Kidney (tissue), 14 donors: Measurements from ENCODE around the gene RAMP3. TPM values are rescaled to one million over a fixed set of nuclear protein-coding genes. Genes with fewer than 3 reads are reported as not detected.

Experiments used
- DNase-seq, 5 donors: peaks; one replicate each; pipeline ENCODE4 v3.0.0-alpha.2; 2013 to 2020
- FAIRE-seq: peaks from 2 replicates; lab custom pipeline; 2012; peaks lifted over from hg19 to GRCh38; lab: Jason Lieb, UNC
- H3K27ac ChIP-seq, 2 donors: one replicate each; pipeline ENCODE4 v1.7.0; 2013; ENCODE audit warnings: low read depth in 2 of 2, low read length in 2 of 2, inconsistent platforms in 1 of 2
- H3K27me3 ChIP-seq: one replicate; pipeline ENCODE4 v1.7.1; 2013; ENCODE audit warnings: low read length, inconsistent platforms; ENCODE audit not compliant: control insufficient read depth, insufficient read depth
- H3K36me3 ChIP-seq, 3 donors: one replicate each; pipeline versions ENCODE4 v1.7.0 to v1.7.1; 2013; ENCODE audit warnings: low read length in 3 of 3, control low read depth in 1 of 3, inconsistent platforms in 1 of 3; ENCODE audit not compliant: insufficient read depth in 3 of 3, control insufficient read depth in 2 of 3
- H3K4me1 ChIP-seq, 3 donors: one replicate each; pipeline versions ENCODE4 v1.7.0 to v1.7.1; 2013; ENCODE audit warnings: low read length in 3 of 3, inconsistent platforms in 1 of 3, low read depth in 1 of 3; ENCODE audit not compliant: control insufficient read depth in 2 of 3, insufficient read depth in 2 of 3
- H3K4me3 ChIP-seq, 3 donors: one replicate each; pipeline versions ENCODE4 v1.7.0 to v1.8.1; 2013; ENCODE audit warnings: low read length in 3 of 3, control low read depth in 1 of 3, inconsistent platforms in 1 of 3
- H3K9ac ChIP-seq, 3 donors: one replicate each; pipeline versions ENCODE4 v1.7.0 to v1.7.1; 2013; ENCODE audit warnings: low read length in 3 of 3, control low read depth in 1 of 3, inconsistent platforms in 1 of 3
- H3K9me3 ChIP-seq, 3 donors: one replicate each; pipeline versions ENCODE4 v1.7.0 to v1.7.1; 2013; ENCODE audit warnings: low read length in 3 of 3, control low read depth in 1 of 3, inconsistent platforms in 1 of 3; ENCODE audit not compliant: control insufficient read depth in 2 of 3, insufficient read depth in 1 of 3
- intact Hi-C: fragments of 100-400 bp; cut with DNase I; formaldehyde crosslinking; loops from one replicate; pipeline ENCODE4 v1.11.1; 2022
- polyA plus RNA-seq: library from polyadenylated mRNA; stranded (reverse); fragments of 350-450 nt; fragmentation: Illumina TruSeq; extraction: RNeasy Lipid Tissue Mini Kit (QIAGEN cat#74804); gene quantifications from one replicate; pipeline ENCODE4 v1.2.3, GENCODE V29; 2014; ENCODE audit warnings: low read depth, low replicate concordance; ENCODE audit not compliant: insufficient read depth
- total RNA-seq: library from RNA; stranded (reverse); fragmentation: NEBNext Ultra II Directional; extraction: Animal tissue kit (Norgen Biotek cat#: 25700); gene quantifications from one replicate; pipeline ENCODE4 v1.2.1, GENCODE V29; 2021
- TF ChIP-seq, protein P1 (sequence below): IDR thresholded peaks from 3 replicates; pipeline ENCODE4 v1.5.1; 2012; ENCODE audit warnings: mild to moderate bottlenecking, moderate library complexity, borderline replicate concordance; ENCODE audit not compliant: insufficient read depth; ENCODE audit errors: extremely low read depth
- donor health status: control.
- donor health status: control.
- donor health status: control.
- donor health status: control.
- donor health status: control.
- donor health status: DM: yes; HTN: yes; CAD: no.
- donor health status: Normal renal cell carcinoma (clear cell type).

The RAMP3 gene
- total and polyA plus RNA-seq, 2 donors from 2014 or later = 82.6 to 168 TPM

DNA sequence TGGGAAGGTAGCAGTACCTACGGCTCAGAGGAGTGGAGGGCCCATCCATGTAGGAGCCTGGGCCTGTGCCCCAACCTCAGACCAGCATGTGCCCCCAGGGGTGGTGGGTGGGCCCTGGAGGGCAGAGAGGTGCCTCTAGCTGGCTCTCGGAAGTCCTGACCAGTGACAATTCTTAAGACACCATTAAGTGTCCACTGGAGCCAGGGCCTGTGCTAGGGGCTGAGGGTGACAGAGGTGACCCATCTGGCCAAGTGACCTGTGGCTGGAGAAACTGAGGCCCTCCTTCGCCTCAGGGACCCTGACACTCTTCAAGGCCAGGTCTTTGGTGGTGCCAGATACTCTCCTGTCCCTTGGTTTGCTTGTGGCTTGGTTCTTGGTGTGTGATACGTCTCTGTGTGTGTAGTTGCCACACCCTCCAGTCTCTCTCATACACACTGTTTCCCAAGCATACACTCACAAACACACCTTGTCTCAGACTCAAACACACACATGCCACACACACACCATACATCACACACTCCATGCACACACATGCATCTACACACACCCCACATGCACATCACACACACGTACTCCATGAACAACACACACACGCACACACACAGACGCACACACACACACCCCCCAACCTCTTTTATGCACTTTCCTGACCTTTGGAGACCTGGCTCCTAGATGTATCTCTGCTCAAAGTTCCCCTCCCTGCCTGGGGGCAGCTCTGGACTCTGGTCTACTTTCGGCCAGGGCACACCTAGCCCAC is 897 bp upstream of the RAMP3 start:
- H3K27ac ChIP-seq = no peak overlapping the region

DNA sequence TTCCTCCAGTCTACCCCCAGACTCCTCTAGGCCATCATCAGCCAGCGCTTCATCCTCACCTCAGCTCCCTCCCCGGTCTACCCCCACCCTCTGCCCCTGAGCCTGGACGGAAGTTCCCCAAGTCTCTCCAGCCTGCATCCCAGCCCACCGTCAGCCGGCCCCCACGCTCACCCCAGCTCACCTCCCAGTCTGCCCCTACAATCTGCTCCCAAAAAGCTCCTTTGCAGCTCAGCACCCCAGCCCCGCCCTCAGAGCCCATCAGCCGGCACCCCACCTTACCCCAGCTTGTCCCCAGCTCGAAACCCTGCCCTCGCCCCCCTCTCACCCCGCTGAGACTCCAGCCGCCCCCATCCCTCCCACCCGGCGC is 322 bp upstream of the RAMP3 start:
- H3K4me1 ChIP-seq = peaks cover 0 to 3% (median 0%) of the 10 kb centered on the region in 3 donors
- FAIRE-seq (no peak), DNase-seq (peak in 1 of 5 donors; percentile 74)
- TF ChIP-seq, protein P1, sequence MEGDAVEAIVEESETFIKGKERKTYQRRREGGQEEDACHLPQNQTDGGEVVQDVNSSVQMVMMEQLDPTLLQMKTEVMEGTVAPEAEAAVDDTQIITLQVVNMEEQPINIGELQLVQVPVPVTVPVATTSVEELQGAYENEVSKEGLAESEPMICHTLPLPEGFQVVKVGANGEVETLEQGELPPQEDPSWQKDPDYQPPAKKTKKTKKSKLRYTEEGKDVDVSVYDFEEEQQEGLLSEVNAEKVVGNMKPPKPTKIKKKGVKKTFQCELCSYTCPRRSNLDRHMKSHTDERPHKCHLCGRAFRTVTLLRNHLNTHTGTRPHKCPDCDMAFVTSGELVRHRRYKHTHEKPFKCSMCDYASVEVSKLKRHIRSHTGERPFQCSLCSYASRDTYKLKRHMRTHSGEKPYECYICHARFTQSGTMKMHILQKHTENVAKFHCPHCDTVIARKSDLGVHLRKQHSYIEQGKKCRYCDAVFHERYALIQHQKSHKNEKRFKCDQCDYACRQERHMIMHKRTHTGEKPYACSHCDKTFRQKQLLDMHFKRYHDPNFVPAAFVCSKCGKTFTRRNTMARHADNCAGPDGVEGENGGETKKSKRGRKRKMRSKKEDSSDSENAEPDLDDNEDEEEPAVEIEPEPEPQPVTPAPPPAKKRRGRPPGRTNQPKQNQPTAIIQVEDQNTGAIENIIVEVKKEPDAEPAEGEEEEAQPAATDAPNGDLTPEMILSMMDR = no peak
- peaks cover 3% of the 10 kb centered on the region for H3K27me3 ChIP-seq
- no peaks in the 10 kb centered on the region for H3K9me3 ChIP-seq
- no peaks in the 10 kb centered on the region for H3K36me3 ChIP-seq
- no peak overlapping the region for H3K9ac ChIP-seq
- H3K27ac ChIP-seq = no peak overlapping the region
- intact Hi-C loops = loop anchor here (5.0 to 10.0 kb wide), 2 partner anchors 100 to 708 kb away; no protein-coding TSS in a partner anchor
- no peak overlapping the region for H3K4me3 ChIP-seq

More for the DNA sequence above, 897 bp upstream of the RAMP3 start:
- Histone ChIP-seq H3K4me3 (peak overlapping the region in 1 of 3 donors; percentile 20), H3K4me1 (peaks cover 0 to 3% (median 0%) of the 10 kb centered on the region in 3 donors), H3K27me3 (peaks cover 3% of the 10 kb centered on the region), H3K36me3 (no peaks in the 10 kb centered on the region), H3K9ac (no peak overlapping the region), H3K9me3 (no peaks in the 10 kb centered on the region)
- peak in 1 of 5 donors; percentile 36 for DNase-seq
- intact Hi-C loops = loop anchor here (5.0 to 10.0 kb wide), 2 partner anchors 101 to 708 kb away; no protein-coding TSS in a partner anchor
- no peak for FAIRE-seq
- TF ChIP-seq, protein P1 = no peak

DNA sequence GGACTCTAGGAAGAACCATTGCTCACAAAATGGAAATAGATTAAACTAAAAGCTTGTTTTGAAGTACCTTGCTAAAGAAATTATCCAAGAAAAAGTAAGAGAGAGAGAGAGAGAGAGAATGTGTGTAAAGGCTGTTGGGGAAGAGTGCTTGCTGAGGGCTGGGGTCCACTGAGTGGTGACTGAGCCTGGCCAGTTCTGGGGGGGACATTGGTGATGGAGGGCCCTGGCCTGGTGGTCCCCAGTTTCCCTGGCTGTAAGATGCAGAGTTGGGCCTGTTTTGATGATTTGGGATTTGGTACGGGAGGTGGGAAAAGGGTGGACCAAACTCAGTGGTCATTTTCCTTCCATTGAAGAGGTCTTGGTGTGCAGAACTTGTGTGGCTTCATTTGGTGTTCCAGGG is 880 bp downstream of the RAMP3 start:
- Histone ChIP-seq H3K4me3 (peak overlapping the region in 2 of 3 donors; percentile 50 to 51), H3K9me3 (no peaks in the 10 kb centered on the region), H3K27ac (peak overlapping the region; percentile 9 to 33), H3K36me3 (no peaks in the 10 kb centered on the region), H3K27me3 (peaks cover 3% of the 10 kb centered on the region), H3K4me1 (peaks cover 0 to 3% (median 0%) of the 10 kb centered on the region in 3 donors), H3K9ac (peak overlapping the region in 1 of 3 donors; percentile 71)
- FAIRE-seq (no peak), DNase-seq (peak in 1 of 5 donors; percentile 18)
- intact Hi-C loops = loop anchor here (5.0 to 10.0 kb wide), 2 partner anchors 99 to 706 kb away; no protein-coding TSS in a partner anchor
- TF ChIP-seq, protein P1 = no peak
